IMR-90 (cell line): ENCODE data around the gene DRD3. TPM values are rescaled to one million over a fixed set of nuclear protein-coding genes. Genes with fewer than 3 reads are reported as not detected.

Experiments
- ATAC-seq: fragments of 200-7000 bp; cut with Tn5 transposase; 2 replicates; pipeline ENCODE4 v1.9.1; 2020; ENCODE audit warnings: low read depth, mild to moderate bottlenecking, moderate library complexity
- BruUV-seq: library from RNA; stranded (reverse); fragments of 400-500 nt; replicated peaks from 2 replicates; lab custom pipeline; 2021; lab: Mats Ljungman, UMichigan
- CTCF ChIA-PET: fragments of 300-600 bp; formaldehyde crosslinking; extraction: SDS; loops from one replicate; lab custom pipeline; 2021; ENCODE audit warnings: antibody characterized with exemption; lab: Yijun Ruan, JAX
- POLR2A ChIA-PET: fragments of 300-600 bp; sonication (Branson Sonifier 250); formaldehyde crosslinking; loops from one replicate; lab custom pipeline; 2022; ENCODE audit warnings: antibody characterized with exemption; ENCODE audit not compliant: unreplicated experiment; lab: Charles Lee
- DNase-seq: peaks from one replicate; pipeline ENCODE4 v3.0.0; 2013
- H2AFZ ChIP-seq: replicated peaks from 2 replicates; pipeline ENCODE3; 2013; ENCODE audit warnings: low read length, mild to moderate bottlenecking; ENCODE audit not compliant: poor library complexity
- H2AK5ac ChIP-seq: 2 replicates; pipeline ENCODE4 v1.6.1; 2013; ENCODE audit warnings: low read depth, low read length, inconsistent platforms
- H2AK9ac ChIP-seq: replicated peaks from 2 replicates; pipeline ENCODE3; 2013; ENCODE audit warnings: mild to moderate bottlenecking, low read depth, low read length, moderate library complexity; ENCODE audit not compliant: poor library complexity
- H2BK120ac ChIP-seq: 2 replicates; pipeline ENCODE4 v1.6.1; 2013; ENCODE audit warnings: low read depth, low read length, inconsistent platforms
- H2BK15ac ChIP-seq: 3 replicates; pipeline ENCODE4 v1.6.1; 2013; ENCODE audit warnings: low read depth, low read length, inconsistent platforms
- H2BK20ac ChIP-seq: 2 replicates; pipeline ENCODE4 v1.6.1; 2013; ENCODE audit warnings: low read depth, mild to moderate bottlenecking, inconsistent platforms, low read length, moderate library complexity
- H2BK5ac ChIP-seq: 2 replicates; pipeline ENCODE4 v1.6.1; 2013; ENCODE audit warnings: mild to moderate bottlenecking, low read depth, low read length, inconsistent platforms; ENCODE audit not compliant: poor library complexity, severe bottlenecking
- H3K14ac ChIP-seq: replicated peaks from 2 replicates; pipeline ENCODE4 v1.6.1; 2013; ENCODE audit warnings: low read depth, low read length, inconsistent platforms
- H3K18ac ChIP-seq: 2 replicates; pipeline ENCODE4 v1.6.1; 2013; ENCODE audit warnings: low read depth, low read length, control low read depth
- H3K23ac ChIP-seq: 2 replicates; pipeline ENCODE4 v1.6.1; 2013; ENCODE audit warnings: low read depth, low read length, inconsistent platforms
- H3K27ac ChIP-seq: 2 replicates; pipeline ENCODE4 v1.5.1; 2013; ENCODE audit warnings: mild to moderate bottlenecking, control low read depth, low read length; ENCODE audit not compliant: insufficient read depth
- H3K27me3 ChIP-seq: 2 replicates; pipeline ENCODE4 v1.6.1; 2013; ENCODE audit warnings: low read length; ENCODE audit not compliant: control insufficient read depth, insufficient read depth
- H3K36me3 ChIP-seq: 2 replicates; pipeline ENCODE4 v1.6.1; 2013; ENCODE audit warnings: low read length, mixed read lengths; ENCODE audit not compliant: control insufficient read depth, insufficient read depth
- H3K4ac ChIP-seq: 2 replicates; pipeline ENCODE4 v1.6.1; 2013; ENCODE audit warnings: low read depth, low read length, inconsistent platforms
- H3K4me1 ChIP-seq: 2 replicates; pipeline ENCODE4 v1.6.1; 2013; ENCODE audit warnings: low read length, mixed read lengths; ENCODE audit not compliant: control insufficient read depth, insufficient read depth
- H3K4me2 ChIP-seq: 2 replicates; pipeline ENCODE4 v1.6.1; 2013; ENCODE audit warnings: low read depth, mild to moderate bottlenecking, control low read depth, low read length, moderate library complexity
- H3K4me3 ChIP-seq: 2 replicates; pipeline ENCODE4 v1.5.1; 2013; ENCODE audit warnings: low read depth, mild to moderate bottlenecking, control low read depth, low read length, moderate library complexity; ENCODE audit not compliant: insufficient read depth
- H3K56ac ChIP-seq: 2 replicates; pipeline ENCODE4 v1.6.1; 2013; ENCODE audit warnings: low read length, inconsistent platforms; ENCODE audit not compliant: insufficient read depth; ENCODE audit errors: extremely low read depth
- H3K79me1 ChIP-seq, 2 experiments: 2 replicates each; pipeline ENCODE4 v1.6.1; 2013; ENCODE audit warnings: low read length in 2 of 2, inconsistent platforms in 1 of 2, low read depth in 1 of 2
- H3K9ac ChIP-seq: 2 replicates; pipeline ENCODE4 v1.6.1; 2013; ENCODE audit warnings: low read depth, low read length, control low read depth
- H3K9me1 ChIP-seq: 2 replicates; pipeline ENCODE4 v1.6.1; 2013; ENCODE audit warnings: low read length, inconsistent platforms; ENCODE audit not compliant: insufficient read depth
- H3K9me3 ChIP-seq: 2 replicates; pipeline ENCODE4 v1.6.1; 2013; ENCODE audit warnings: low read length; ENCODE audit not compliant: control insufficient read depth, insufficient read depth
- H4K20me1 ChIP-seq: 2 replicates; pipeline ENCODE4 v1.6.1; 2013; ENCODE audit warnings: low read length, inconsistent platforms; ENCODE audit not compliant: insufficient read depth
- H4K5ac ChIP-seq: 2 replicates; pipeline ENCODE4 v1.6.1; 2013; ENCODE audit warnings: mild to moderate bottlenecking, low read depth, low read length, control low read depth
- H4K8ac ChIP-seq, 2 experiments: 2 replicates each; pipeline ENCODE4 v1.6.1; 2013; ENCODE audit warnings: low read depth in 2 of 2, low read length in 2 of 2, control low read depth in 1 of 2, inconsistent platforms in 1 of 2
- H4K91ac ChIP-seq: 2 replicates; pipeline ENCODE4 v1.6.1; 2013; ENCODE audit warnings: low read depth, low read length, inconsistent platforms; ENCODE audit not compliant: insufficient read depth
- RCOR1 ChIP-seq: IDR thresholded peaks from 2 replicates; pipeline ENCODE4 v1.6.1; 2012; ENCODE audit warnings: mild to moderate bottlenecking, low read length, improper control_type of control experiment; ENCODE audit not compliant: insufficient replicate concordance
- SMC3 ChIP-seq: fragments of 150-350 bp; IDR thresholded peaks from 2 replicates; pipeline ENCODE4 v1.6.1; 2016; ENCODE audit warnings: low read depth, mild to moderate bottlenecking, antibody characterized with exemption, low read length, moderate library complexity
- WGBS, 2 experiments: methylation state at CpG; one replicate each; pipeline versions ENCODE4 v1.1.5 to v1.1.7; 2013; ENCODE audit warnings: missing lambda C conversion rate in 2 of 2; ENCODE audit not compliant: insufficient read length in 1 of 2; ENCODE audit errors: extremely low coverage in 2 of 2; 5-methylcytosine and 5-hydroxymethylcytosine counted together
- dilution Hi-C: fragments of 300-500 bp; cut with HindIII; formaldehyde crosslinking; loops from one replicate; pipeline ENCODE4 v1.14.3; 2018; ENCODE audit warnings: low sequenced_read_pairs; ENCODE audit not compliant: unreplicated experiment
- in situ Hi-C: fragments of 300-500 bp; cut with MboI; formaldehyde crosslinking; loops from 3 replicates; pipeline ENCODE4 v1.14.3; 2019; ENCODE audit warnings: low sequenced_read_pairs, inconsistent platforms, mixed read lengths
- intact Hi-C: fragments of 100-400 bp; cut with micrococcal nuclease; formaldehyde crosslinking; loops from 2 replicates; pipeline ENCODE4 v1.10.0; 2022
- polyA plus RNA-seq, 3 experiments: library from polyadenylated mRNA; depleted of rRNA; stranded (reverse); fragments of >200 nt; gene quantifications; 2 replicates each; pipeline ENCODE4 v1.2.3, GENCODE V29; 2012; ENCODE audit warnings: low replicate concordance in 1 of 3
- total RNA-seq: library from RNA; depleted of rRNA; stranded (reverse); fragments of >200 nt; gene quantifications from 2 replicates; pipeline ENCODE4 v1.2.3, GENCODE V29; 2012

Gene DRD3
- total and polyA plus RNA-seq, 2 of the 4 experiments (the other 2 are of a cell fraction), result not detected

- CTCF ChIA-PET, result interaction anchor here (0.6 kb wide), 1 partner anchor 346 kb away, joined by 3 read pairs; no protein-coding TSS in a partner anchor
- in situ Hi-C loops, result no loop called here
Measured at GRCh38 chr3:114103181-114103580, 75.7 kb downstream of the DRD3 start.

More at GRCh38 chr3:114103181-114103580, 75.7 kb downstream of the DRD3 start:
- DNase-seq (no peak), ATAC-seq (no peak)
- no peak overlapping the region for H3K4ac ChIP-seq
- no peak overlapping the region for H3K4me2 ChIP-seq
- H3K36me3 ChIP-seq, result no peaks in the 10 kb centered on the region
- no peak overlapping the region for H2BK5ac ChIP-seq
- no peak overlapping the region for H3K23ac ChIP-seq
- no peaks in the 10 kb centered on the region; the same call in 1 of the 2 replicates for H3K9me1 ChIP-seq
- H2AK9ac ChIP-seq, result no peak overlapping the region
- H2BK120ac ChIP-seq, result no peak overlapping the region
- 95% methylated on average over 9 of the region's 27 CpGs; no CpG with 5 or more reads in 1 of the 2 experiments for WGBS, 2 experiments
- H3K18ac ChIP-seq, result no peak overlapping the region
- H2AK5ac ChIP-seq, result no peak overlapping the region
- H2AFZ ChIP-seq, result no peak overlapping the region
- H4K8ac ChIP-seq, result no peak overlapping the region
- H4K91ac ChIP-seq, result no peak overlapping the region
- no peak for TF ChIP-seq SMC3
- TF ChIP-seq RCOR1, result no peak
- peaks cover under 1% of the 10 kb centered on the region; the same call in 1 of the 2 replicates for H3K27me3 ChIP-seq
- H3K56ac ChIP-seq, result no peak overlapping the region
- H3K14ac ChIP-seq, result no peak overlapping the region
- H2BK15ac ChIP-seq, result no peak overlapping the region
- BruUV-seq, result no TSS peak
- H4K20me1 ChIP-seq, result no peaks in the 10 kb centered on the region
- no peak overlapping the region for H3K9ac ChIP-seq
- H3K9me3 ChIP-seq, result no peaks in the 10 kb centered on the region
- H4K5ac ChIP-seq, result no peak overlapping the region
- H3K4me3 ChIP-seq, result no peak overlapping the region
- dilution Hi-C loops (no loop called here), intact Hi-C loops (no loop called here)
- H3K27ac ChIP-seq, result no peak overlapping the region
- H3K79me1 ChIP-seq, result no peaks in the 10 kb centered on the region
- POLR2A ChIA-PET, result no interaction called here
- no peak overlapping the region for H2BK20ac ChIP-seq
- H3K4me1 ChIP-seq, result no peaks in the 10 kb centered on the region
